Measurements from ENCODE around the gene ZNF133.

Gene ZNF133

GRCh38 chr20:18364768-18365167 lies 76.4 kb downstream of the ZNF133 start:
- DNase-seq: no peak
